Measurements from ENCODE around the gene ASPHD1.

ASPHD1 gene

DNA sequence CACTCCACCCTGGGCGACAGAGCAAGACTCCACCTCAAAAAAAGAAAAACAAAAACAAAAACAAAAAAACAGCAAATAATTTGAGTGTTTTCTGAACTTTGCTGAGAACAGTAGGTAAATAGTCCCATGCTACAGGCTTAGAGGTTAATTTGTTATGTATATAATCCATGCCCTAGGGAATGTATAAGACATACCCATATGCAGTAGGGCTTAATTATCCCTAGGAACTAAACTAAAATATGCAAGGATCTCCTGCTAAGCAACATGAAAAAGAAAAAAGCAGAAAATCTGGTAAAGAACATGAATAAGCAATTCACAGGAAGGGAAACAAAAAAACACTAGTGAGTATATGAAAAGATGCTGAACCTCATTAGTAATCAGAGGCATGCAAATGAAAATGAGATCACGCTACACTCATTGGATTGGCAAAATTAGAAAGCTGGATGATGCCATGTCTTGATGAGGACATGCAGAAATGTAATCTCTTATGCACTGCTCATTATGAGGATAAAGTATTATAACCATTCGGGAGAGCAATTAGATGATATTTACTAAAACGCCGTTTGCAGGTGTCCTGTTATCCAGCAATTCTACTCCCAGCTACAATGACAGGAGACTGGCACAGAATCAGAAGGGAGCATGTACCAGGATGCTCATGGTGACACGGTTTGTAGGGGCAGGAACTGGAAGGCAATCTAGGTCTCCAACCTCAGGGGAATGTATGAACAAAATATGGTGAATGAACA is 20.2 kb downstream of the ASPHD1 start:
- no peak for DNase-seq (ENCODE audit: low read depth in 1 of 2, low spot score in 1 of 2)
- H3K27ac ChIP-seq (replicated peaks) = no peak overlapping the region
- no peak overlapping the region for H3K4me3 ChIP-seq (replicated peaks; ENCODE audit: insufficient read depth, low read length)
- no peaks in the 10 kb centered on the region for H3K27me3 ChIP-seq (ENCODE audit: insufficient read depth, poor library complexity, severe bottlenecking)
- TF ChIP-seq REST (IDR thresholded peaks at IDR 0.05; ENCODE audit: insufficient replicate concordance, low read depth) (no peak), GABPA (IDR thresholded peaks at IDR 0.05; ENCODE audit: low read depth) (no peak), SPI1 (IDR thresholded peaks at IDR 0.05; ENCODE audit: borderline replicate concordance, low read depth) (no peak), POLR2AphosphoS5 (IDR thresholded peaks at IDR 0.05; ENCODE audit: low read depth) (no peak)
- TF ChIP-seq, protein P1, sequence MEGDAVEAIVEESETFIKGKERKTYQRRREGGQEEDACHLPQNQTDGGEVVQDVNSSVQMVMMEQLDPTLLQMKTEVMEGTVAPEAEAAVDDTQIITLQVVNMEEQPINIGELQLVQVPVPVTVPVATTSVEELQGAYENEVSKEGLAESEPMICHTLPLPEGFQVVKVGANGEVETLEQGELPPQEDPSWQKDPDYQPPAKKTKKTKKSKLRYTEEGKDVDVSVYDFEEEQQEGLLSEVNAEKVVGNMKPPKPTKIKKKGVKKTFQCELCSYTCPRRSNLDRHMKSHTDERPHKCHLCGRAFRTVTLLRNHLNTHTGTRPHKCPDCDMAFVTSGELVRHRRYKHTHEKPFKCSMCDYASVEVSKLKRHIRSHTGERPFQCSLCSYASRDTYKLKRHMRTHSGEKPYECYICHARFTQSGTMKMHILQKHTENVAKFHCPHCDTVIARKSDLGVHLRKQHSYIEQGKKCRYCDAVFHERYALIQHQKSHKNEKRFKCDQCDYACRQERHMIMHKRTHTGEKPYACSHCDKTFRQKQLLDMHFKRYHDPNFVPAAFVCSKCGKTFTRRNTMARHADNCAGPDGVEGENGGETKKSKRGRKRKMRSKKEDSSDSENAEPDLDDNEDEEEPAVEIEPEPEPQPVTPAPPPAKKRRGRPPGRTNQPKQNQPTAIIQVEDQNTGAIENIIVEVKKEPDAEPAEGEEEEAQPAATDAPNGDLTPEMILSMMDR (IDR thresholded peaks at IDR 0.05; ENCODE audit: insufficient read depth, low read length) = no peak

- TF ChIP-seq GABPA (IDR thresholded peaks at IDR 0.05; ENCODE audit: low read depth) (no peak), POLR2AphosphoS5 (IDR thresholded peaks at IDR 0.05; ENCODE audit: low read depth) (no peak), REST (IDR thresholded peaks at IDR 0.05; ENCODE audit: insufficient replicate concordance, low read depth) (no peak), SPI1 (IDR thresholded peaks at IDR 0.05; ENCODE audit: borderline replicate concordance, low read depth) (no peak)
- TF ChIP-seq, protein P1 (IDR thresholded peaks at IDR 0.05; ENCODE audit: insufficient read depth, low read length) = no peak
- DNase-seq (ENCODE audit: low read depth in 1 of 2, low spot score in 1 of 2) = no peak
Measured at GRCh38 chr16:29921034-29921385, 20.7 kb downstream of the ASPHD1 start.

DNA sequence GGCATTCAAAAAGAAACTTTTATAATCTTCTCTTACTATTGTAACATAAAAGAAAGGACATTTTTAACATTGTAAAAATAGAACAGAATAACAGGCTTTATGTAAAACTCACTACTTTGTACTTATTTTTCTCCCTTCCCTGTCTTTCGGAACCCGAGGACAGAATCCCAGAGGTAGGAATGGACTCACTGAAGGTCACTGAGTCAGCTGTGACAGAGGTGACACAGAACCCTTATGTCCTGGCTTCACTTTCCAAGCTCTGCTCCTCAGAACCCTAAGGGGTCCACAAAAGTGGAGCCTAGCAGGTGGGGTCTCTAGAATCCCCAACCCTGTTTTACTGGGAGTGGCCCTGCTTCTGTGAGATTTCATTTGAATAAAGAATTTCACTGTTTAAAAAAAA is 22.0 kb downstream of the ASPHD1 start:
- H3K27ac ChIP-seq (replicated peaks) = no peak overlapping the region
- TF ChIP-seq GABPA (IDR thresholded peaks at IDR 0.05; ENCODE audit: low read depth) (no peak), REST (IDR thresholded peaks at IDR 0.05; ENCODE audit: insufficient replicate concordance, low read depth) (no peak), POLR2AphosphoS5 (IDR thresholded peaks at IDR 0.05; ENCODE audit: low read depth) (no peak), SPI1 (IDR thresholded peaks at IDR 0.05; ENCODE audit: borderline replicate concordance, low read depth) (no peak)
- TF ChIP-seq, protein P1 (IDR thresholded peaks at IDR 0.05; ENCODE audit: insufficient read depth, low read length) = no peak
- H3K27me3 ChIP-seq (ENCODE audit: insufficient read depth, poor library complexity, severe bottlenecking) = no peaks in the 10 kb centered on the region
- DNase-seq (ENCODE audit: low read depth in 1 of 2, low spot score in 1 of 2) = no peak
- no peak overlapping the region for H3K4me3 ChIP-seq (replicated peaks; ENCODE audit: insufficient read depth, low read length)

More at GRCh38 chr16:29921034-29921385, 20.7 kb downstream of the ASPHD1 start:
- Histone ChIP-seq H3K4me3 (replicated peaks; ENCODE audit: insufficient read depth, low read length) (no peak overlapping the region), H3K27me3 (ENCODE audit: insufficient read depth, poor library complexity, severe bottlenecking) (no peaks in the 10 kb centered on the region), H3K27ac (replicated peaks) (no peak overlapping the region)
